Calu3 (cell line): Measurements from ENCODE around the gene PDGFRA. TPM values are rescaled to one million over a fixed set of nuclear protein-coding genes. Genes with fewer than 3 reads are reported as not detected.
"Not testable (repeated sequence)": the region's sequence is repeated elsewhere in the genome, so short reads cannot be mapped to it uniquely, and the experiment has no call there.

Experiments
- BruUV-seq: library from RNA; stranded (reverse); fragments of 400-500 nt; replicated peaks from 2 replicates; lab custom pipeline; 2021; lab: Mats Ljungman, UMichigan
- CTCF ChIA-PET: fragments of 300-600 bp; sonication (Branson Sonifier 250); formaldehyde crosslinking; loops from one replicate; lab custom pipeline; 2022; ENCODE audit warnings: antibody characterized with exemption; lab: Charles Lee
- DNase-seq: peaks from one replicate; pipeline ENCODE4 v3.0.0; 2022
- H3K27ac Mint-ChIP-seq: one replicate; pipeline ENCODE4 v1.8.0; 2022; ENCODE audit warnings: mixed read lengths; ENCODE audit not compliant: unreplicated experiment
- H3K27me3 Mint-ChIP-seq: one replicate; pipeline ENCODE4 v1.8.0; 2022; ENCODE audit warnings: mixed read lengths; ENCODE audit not compliant: unreplicated experiment
- H3K36me3 Mint-ChIP-seq: one replicate; pipeline ENCODE4 v1.8.0; 2022; ENCODE audit warnings: mild to moderate bottlenecking, moderate library complexity, mixed read lengths; ENCODE audit not compliant: insufficient read depth, unreplicated experiment
- H3K4me1 Mint-ChIP-seq: one replicate; pipeline ENCODE4 v1.8.0; 2022; ENCODE audit warnings: mild to moderate bottlenecking, low read depth, mixed read lengths; ENCODE audit not compliant: unreplicated experiment
- H3K4me3 Mint-ChIP-seq: one replicate; pipeline ENCODE4 v1.8.0; 2022; ENCODE audit warnings: mild to moderate bottlenecking, low read depth, moderate library complexity, mixed read lengths; ENCODE audit not compliant: unreplicated experiment
- H3K9me3 Mint-ChIP-seq: one replicate; pipeline ENCODE4 v1.8.0; 2022; ENCODE audit warnings: low read depth, mixed read lengths; ENCODE audit not compliant: unreplicated experiment
- intact Hi-C: fragments of 100-400 bp; cut with micrococcal nuclease; formaldehyde crosslinking; loops from one replicate; pipeline ENCODE4 v1.10.0; 2022; ENCODE audit not compliant: unreplicated experiment
- total RNA-seq: library from RNA; stranded (reverse); gene quantifications from 2 replicates; pipeline ENCODE4 v1.2.3, GENCODE V29; 2022
- TF ChIP-seq, protein P1 (sequence below): fragments of 200-600 bp; IDR thresholded peaks from one replicate; pipeline ENCODE4 v1.8.0; 2022; ENCODE audit warnings: antibody characterized with exemption; ENCODE audit not compliant: unreplicated experiment

The PDGFRA gene
- total RNA-seq, 1 experiment from 2014 or later: not detected

DNA sequence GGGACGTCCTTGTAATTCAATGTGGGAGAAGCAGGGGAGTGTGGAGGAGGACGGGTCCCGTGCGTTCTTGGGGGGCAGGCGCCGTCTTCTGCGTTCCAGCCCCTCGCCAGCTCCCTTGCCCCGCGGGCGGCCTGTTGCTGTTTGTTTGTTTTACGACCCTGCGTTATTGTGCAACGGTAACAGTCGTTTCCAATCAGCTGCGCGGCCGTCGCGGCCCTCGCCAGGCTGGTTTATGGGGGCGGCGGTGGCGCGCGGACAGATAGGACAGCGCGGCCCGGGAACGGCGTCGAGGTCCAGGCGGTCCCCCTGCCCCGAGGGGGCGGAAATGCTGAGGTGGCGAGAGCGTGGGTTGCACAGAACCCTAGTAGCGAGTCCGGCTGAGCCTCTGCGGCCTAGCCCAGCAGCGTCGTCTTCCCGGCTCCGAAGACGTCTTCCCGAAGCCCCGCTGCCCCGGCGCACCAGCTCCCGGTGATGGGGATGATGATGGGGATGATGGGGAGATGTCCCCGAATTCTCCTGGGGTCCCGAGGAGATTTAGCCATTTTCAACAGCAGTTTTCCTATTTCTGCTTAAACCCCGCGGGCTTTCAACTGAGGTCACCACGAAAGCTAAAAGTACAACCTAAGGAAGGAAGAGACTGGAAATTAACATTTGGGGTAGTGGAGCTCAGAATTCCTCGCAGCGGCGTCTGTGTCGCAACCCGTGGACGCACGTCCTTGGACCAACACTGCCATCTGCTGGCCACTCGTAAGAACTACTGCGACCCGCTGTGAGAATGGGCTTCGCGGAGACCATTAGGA, 4.8 kb downstream of the PDGFRA start:
- CTCF ChIA-PET: interaction anchor here (0.6 to 2.4 kb wide), 10 partner anchors 85 to 1869 kb away, joined by 3 to 15 read pairs (median 4); no protein-coding TSS in a partner anchor
- H3K36me3 Mint-ChIP-seq: peaks cover 9% of the 10 kb centered on the region
- peaks cover 47% of the 10 kb centered on the region for H3K27me3 Mint-ChIP-seq
- TF ChIP-seq, protein P1, sequence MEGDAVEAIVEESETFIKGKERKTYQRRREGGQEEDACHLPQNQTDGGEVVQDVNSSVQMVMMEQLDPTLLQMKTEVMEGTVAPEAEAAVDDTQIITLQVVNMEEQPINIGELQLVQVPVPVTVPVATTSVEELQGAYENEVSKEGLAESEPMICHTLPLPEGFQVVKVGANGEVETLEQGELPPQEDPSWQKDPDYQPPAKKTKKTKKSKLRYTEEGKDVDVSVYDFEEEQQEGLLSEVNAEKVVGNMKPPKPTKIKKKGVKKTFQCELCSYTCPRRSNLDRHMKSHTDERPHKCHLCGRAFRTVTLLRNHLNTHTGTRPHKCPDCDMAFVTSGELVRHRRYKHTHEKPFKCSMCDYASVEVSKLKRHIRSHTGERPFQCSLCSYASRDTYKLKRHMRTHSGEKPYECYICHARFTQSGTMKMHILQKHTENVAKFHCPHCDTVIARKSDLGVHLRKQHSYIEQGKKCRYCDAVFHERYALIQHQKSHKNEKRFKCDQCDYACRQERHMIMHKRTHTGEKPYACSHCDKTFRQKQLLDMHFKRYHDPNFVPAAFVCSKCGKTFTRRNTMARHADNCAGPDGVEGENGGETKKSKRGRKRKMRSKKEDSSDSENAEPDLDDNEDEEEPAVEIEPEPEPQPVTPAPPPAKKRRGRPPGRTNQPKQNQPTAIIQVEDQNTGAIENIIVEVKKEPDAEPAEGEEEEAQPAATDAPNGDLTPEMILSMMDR: peak; percentile 80
- no peak overlapping the region for H3K27ac Mint-ChIP-seq
- no peaks in the 10 kb centered on the region for H3K9me3 Mint-ChIP-seq
- BruUV-seq: no TSS peak
- H3K4me3 Mint-ChIP-seq: peak overlapping the region; percentile 76
- peaks cover 12% of the 10 kb centered on the region for H3K4me1 Mint-ChIP-seq
- DNase-seq: peak; percentile 65
- intact Hi-C loops: loop anchor here (2.0 to 5.0 kb wide), 5 partner anchors 527 to 1252 kb away; no protein-coding TSS in a partner anchor

DNA sequence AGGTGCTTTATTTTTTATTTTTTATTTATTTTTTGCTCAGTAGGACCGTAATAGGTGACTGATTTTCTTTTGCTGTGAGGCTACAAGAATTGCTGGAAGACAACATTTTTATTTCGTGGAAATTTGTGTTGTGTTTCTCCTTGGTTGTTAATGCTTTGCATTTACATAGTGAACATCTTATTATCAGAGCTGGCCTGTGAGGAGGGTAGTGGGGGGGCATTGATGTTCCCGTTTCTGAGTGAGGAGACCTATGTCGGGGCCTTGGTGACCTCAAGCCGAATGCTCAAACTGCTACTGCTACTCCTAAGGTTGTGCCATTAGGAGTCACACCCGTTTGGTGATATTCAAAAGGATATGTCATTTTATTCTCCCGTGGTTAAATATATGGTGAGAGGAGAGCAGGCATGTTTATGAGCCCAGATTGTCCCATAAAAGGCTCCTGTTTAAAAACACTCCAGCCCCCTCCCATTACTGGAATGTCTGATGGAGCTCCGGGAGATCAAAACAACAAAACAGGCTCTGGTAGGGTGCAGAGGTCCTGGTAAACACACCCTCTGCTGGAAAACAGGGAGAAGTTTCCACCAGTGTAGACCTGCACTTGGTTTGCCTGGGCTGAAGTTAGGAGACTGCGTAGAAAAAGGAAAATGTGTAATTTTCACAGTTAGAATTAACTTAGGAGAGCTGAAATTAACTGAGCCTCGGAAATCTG, 5.6 kb downstream of the PDGFRA start:
- H3K4me3 Mint-ChIP-seq: peak overlapping the region; percentile 76
- H3K4me1 Mint-ChIP-seq: peaks cover 5% of the 10 kb centered on the region
- CTCF ChIA-PET: interaction anchor here (0.7 to 2.4 kb wide), 6 partner anchors 84 to 1320 kb away, joined by 3 to 15 read pairs (median 6); no protein-coding TSS in a partner anchor
- DNase-seq: no peak
- H3K27ac Mint-ChIP-seq: no peak overlapping the region
- TF ChIP-seq, protein P1: no peak
- intact Hi-C loops: loop anchor here (2.0 to 5.0 kb wide), 5 partner anchors 527 to 1252 kb away; no protein-coding TSS in a partner anchor
- no peaks in the 10 kb centered on the region for H3K9me3 Mint-ChIP-seq
- no TSS peak for BruUV-seq
- H3K36me3 Mint-ChIP-seq: peaks cover 9% of the 10 kb centered on the region
- peaks cover 40% of the 10 kb centered on the region for H3K27me3 Mint-ChIP-seq

DNA sequence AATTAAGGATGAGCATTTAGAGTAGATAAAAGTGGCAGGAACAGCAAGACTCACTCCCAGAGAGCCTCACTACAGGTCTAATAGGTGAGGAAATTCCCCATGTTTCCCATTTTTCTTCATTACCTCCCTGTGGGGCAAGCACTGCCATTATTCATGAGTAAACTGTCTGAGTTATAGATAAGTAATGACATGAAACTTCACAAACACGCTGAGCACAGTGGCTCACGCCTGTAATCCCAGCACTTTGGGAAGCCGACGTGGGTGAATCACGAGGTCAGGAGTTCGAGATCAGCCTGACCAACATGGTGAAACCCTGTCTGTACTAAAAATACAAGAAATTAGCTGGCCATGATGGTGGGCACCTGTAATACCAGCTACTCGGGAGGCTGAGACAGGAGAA, 7.2 kb downstream of the PDGFRA start:
- H3K27me3 Mint-ChIP-seq: peaks cover 23% of the 10 kb centered on the region
- CTCF ChIA-PET, DNase-seq, BruUV-seq, H3K27ac Mint-ChIP-seq, H3K4me1 Mint-ChIP-seq, H3K36me3 Mint-ChIP-seq, H3K4me3 Mint-ChIP-seq, H3K9me3 Mint-ChIP-seq, intact Hi-C loops: not testable (repeated sequence)

DNA sequence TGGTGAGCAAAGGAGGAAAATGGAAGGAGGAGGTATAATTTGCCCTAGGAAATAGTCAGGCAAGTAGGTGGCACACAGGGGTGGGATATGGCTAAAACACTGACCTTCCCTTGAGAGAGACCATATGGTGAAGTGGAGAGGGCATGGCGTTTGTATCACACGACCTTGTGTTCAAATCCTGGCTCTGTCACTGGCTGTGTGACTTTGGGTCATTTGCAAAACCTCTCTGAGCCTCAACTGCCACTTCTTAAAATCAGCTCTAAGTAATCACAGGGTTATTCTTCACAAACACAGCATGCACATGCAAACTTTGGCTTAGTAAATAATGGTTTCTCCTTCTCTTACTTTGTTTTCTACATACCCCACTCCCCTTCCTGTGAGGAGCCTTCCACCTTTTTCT, 8.7 kb downstream of the PDGFRA start:
- peaks cover 5% of the 10 kb centered on the region for H3K9me3 Mint-ChIP-seq
- H3K27me3 Mint-ChIP-seq: peaks cover 15% of the 10 kb centered on the region
- peaks cover 5% of the 10 kb centered on the region for H3K36me3 Mint-ChIP-seq
- DNase-seq: no peak
- CTCF ChIA-PET: no interaction called here
- H3K4me3 Mint-ChIP-seq: no peak overlapping the region
- no peaks in the 10 kb centered on the region for H3K4me1 Mint-ChIP-seq
- TF ChIP-seq, protein P1: no peak
- intact Hi-C loops: no loop called here
- no TSS peak for BruUV-seq
- H3K27ac Mint-ChIP-seq: no peak overlapping the region
